ENCODE measurements around the gene EFCAB11.
A peak's percentile ranks its signal among the peaks of the same experiment; 100 is the strongest.

Gene EFCAB11

GRCh38 chr14:89865153-89865552, 89.4 kb downstream of the EFCAB11 start:
- DNase-seq: no peak

- no peak for DNase-seq
Observed at GRCh38 chr14:89862856-89863255, 91.7 kb downstream of the EFCAB11 start.

GRCh38 chr14:89861630-89862029, 92.9 kb downstream of the EFCAB11 start:
- no peak for DNase-seq

DNA sequence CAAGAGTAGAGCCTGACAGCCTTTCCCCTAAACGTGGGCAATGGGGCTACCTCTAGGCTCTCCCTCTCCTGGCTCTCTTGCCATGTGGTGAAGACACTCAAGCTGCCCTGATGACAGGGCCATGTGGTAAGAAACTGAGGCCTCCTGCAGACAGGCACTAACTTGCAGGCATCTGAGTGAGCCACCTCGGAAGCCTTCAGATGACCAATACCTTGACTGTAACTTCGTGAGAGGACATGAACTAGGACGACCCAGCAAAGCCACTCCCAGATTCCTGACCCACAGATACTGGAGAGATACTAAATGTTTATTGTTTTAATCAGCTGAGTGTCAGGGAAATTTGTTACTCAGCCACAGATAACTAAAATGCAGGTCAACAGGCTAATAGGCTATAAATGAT, 96.4 kb downstream of the EFCAB11 start:
- DNase-seq: no peak

- no peak for DNase-seq
Observed at GRCh38 chr14:89856871-89857345, 97.6 kb downstream of the EFCAB11 start.

- no peak for DNase-seq
Observed at GRCh38 chr14:89855961-89856656, 98.4 kb downstream of the EFCAB11 start.

DNA sequence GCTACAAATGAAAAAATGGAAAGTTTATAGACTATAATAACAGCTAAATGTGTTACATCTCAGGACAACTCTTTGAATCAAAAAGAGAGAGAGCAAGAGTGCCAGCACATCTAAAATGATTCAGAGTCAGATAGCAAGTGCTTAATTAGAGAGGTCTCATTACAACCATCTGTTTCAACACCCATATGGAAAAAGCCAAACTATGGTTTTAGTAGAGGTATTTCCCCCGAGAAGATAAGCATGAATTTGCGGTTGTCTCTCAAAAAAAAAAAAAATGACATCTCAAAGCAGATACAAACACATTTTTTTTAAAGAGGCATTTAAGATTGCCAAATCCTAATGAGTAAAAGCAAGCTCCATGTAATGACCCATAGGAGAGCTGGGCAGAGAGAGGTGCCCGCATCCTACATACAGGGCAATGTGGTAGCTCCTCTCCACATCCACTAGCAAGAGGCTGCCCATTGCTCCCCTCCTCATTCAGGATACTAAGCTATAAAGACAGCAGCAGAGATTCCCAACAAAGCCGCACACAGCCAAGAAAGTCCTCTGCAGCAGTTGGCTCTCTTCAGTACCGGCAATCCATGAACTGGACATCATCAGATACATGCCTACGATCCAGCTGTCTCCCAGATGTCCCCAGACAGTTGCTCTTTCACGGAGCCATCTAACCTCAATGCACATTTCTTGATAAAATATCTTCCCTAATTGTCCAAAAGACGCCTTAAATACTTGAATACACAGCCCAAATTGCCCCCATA, 100.4 kb downstream of the EFCAB11 start:
- DNase-seq: peak; percentile 81

- DNase-seq: peak; percentile 25
Observed at GRCh38 chr14:89851106-89851505, 103.4 kb downstream of the EFCAB11 start.

GRCh38 chr14:89849931-89850330, 104.6 kb downstream of the EFCAB11 start:
- DNase-seq: no peak

DNA sequence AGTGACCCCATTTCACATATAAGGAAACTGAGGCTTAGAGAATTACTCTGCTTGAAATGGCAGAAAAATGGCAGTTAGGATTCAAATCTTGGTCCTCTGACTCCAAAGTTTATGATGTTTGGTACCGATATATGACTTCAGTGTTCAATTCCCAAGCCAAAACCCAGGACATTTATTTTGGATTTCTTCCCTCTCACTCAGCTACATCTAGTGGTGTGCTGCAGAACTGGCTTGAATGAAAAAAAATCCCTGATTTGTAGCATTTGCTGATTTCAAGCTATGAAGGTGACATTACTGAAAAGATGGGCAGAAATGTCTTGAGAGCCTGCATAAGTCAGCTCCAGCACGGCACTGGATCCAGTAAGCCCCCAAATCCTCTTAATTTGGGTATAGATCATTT, 106.4 kb downstream of the EFCAB11 start:
- peak; percentile 10 for DNase-seq

GRCh38 chr14:89845346-89845745, 109.2 kb downstream of the EFCAB11 start:
- no peak for DNase-seq

DNA sequence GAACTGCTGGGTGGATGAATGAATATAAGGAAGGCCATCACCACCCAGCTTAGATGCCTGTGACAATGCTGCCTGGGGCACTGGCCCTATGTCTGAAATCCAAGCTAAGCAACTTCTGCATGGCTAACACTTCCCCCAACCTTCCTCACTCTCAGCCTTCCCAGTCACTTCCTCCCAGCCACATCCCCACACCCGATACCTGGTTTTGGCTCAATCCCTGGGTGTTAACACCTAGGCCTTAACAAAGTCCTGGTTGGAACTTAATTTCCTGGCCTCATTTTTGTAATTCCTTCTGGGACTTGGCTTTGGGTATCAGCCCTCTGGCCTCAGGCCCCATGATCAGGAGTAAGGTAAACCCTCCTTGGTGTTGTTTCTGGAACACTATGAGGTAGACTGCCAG, 110.0 kb downstream of the EFCAB11 start:
- DNase-seq: no peak

GRCh38 chr14:89842837-89843236, 111.7 kb downstream of the EFCAB11 start:
- no peak for DNase-seq

DNA sequence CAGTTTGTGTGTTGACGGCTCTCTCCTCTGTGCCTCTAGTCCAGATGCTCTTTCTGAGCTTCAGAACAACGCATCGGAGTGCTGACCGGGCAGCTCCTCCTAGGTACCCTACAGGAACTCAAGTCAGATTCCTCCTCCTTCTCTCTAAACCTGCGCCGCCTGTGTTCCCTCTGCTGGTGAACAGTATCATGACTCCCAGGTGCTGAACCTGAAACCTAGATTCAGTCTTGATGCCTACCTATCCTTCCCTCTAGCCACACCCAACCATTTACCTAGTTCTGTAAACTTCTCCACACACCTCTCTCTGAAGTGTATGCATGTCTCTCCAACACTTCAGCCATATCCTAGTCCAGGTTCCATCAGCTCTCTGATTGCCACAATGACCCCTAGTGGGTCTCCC, 112.7 kb downstream of the EFCAB11 start:
- no peak for DNase-seq

DNA sequence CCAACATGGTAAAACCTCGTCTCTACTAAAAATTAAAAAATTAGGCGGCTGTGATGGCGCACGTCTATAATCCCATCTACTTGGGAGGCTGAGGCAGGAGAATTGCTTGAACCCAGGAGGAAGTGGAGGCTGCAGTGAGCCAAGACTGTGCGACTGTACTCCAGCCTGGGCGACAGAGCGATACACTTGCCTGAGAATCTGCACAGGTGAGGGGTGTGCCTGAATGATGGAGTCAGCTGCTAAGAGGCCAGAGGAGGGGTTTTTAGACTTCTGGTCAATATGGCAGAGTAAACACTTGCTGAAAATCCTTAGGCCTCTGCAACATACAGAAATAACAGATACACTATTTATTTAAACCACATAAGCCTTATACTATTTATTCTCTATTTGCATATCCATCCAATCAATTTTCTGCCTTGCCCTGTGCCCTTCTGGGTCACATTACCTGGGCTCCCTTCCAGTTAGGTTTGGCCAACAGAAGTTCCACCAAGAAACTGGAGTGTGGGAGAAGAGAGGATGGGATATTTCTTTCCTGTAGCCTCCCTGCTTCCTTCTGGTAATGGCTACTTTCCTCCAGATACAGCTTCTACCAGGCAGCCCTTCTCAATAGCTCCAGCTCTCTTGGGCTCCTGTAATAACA, 117.6 kb downstream of the EFCAB11 start:
- no peak for DNase-seq

DNA sequence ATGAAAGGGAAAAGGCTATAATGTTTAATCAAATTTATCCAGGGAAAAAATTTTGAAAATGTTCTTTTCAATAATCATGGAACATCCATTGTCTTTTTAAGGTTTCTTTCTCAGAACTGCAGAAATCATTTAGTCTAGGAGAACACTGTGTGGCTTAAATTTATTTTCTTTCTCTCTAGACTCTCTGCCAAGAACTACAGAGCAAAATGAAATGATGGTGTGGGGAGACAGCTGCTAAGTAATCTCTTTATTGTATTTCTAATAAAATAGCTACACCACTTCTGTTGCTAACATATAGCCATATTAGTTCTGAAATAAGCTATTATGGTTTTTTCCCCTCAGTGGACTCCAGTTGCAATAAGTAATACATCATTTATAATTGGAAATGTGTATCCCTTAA, 120.9 kb downstream of the EFCAB11 start:
- DNase-seq: no peak

DNA sequence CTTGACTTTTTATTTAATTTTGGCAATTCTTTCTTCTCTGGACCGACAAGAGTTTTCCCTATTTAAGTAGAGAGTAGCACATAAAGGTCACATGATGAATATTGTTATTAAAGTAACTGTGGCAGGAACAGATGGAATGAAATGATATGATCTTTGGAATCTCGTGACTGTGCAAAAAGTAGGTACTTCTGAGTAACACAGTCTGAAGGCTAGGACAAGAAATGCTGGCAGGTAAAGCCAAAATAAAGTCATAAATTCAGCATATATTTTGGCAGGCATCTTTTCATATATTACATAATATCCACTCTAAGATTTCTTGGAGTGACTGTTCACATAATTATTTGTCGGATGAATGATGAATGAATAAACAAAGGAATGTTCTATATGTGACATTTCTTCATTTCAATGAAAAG, 121.4 kb downstream of the EFCAB11 start:
- no peak for DNase-seq

GRCh38 chr14:89828471-89829165, 125.9 kb downstream of the EFCAB11 start:
- peak; percentile 53 for DNase-seq

DNA sequence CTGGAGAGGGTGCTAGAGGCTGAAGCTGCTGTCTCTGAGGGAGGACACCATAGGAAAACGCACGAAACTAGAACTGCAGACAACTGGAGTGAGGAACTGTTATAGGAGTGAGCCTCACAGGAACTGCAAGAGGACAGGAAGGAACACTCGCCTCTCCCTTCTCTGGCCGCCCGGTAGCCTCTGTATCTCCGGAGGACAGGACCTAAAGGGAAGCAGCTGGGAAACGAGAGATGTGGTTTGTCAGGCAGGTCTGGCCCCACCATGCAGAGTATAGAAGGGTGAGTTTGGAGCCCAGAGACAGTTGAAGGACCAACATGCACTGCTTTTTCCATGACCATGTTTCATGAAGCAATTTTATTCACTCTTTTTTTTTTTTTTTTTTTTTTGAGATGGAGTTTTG, 127.3 kb downstream of the EFCAB11 start:
- no peak for DNase-seq

- no peak for DNase-seq
Observed at GRCh38 chr14:89826596-89826995, 127.9 kb downstream of the EFCAB11 start.

GRCh38 chr14:89823743-89824142, 130.8 kb downstream of the EFCAB11 start:
- no peak for DNase-seq

DNA sequence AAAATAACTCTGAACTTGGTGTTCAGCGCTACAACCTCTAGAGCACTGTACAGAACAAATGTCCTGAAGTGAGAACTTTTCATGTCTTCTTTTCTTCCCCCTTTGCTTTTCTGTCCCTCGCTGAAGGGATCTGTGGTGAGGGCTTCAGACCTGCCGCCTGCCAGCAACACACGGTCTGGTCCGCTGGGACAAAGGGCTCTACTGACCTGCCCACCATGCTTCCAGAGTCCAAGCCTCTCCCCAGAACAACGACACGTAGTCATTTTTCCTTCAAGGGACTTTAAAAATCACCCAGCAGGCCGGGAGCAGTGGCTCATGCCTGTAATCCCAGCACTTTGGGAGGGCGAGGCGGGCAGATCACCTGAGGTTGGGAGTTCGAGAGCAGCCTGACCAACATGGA, 140.4 kb downstream of the EFCAB11 start:
- DNase-seq: no peak

GRCh38 chr14:89813617-89814031, 140.9 kb downstream of the EFCAB11 start:
- no peak for DNase-seq

Measured in NCI-H1694 treated with DMSO at 0.1 percent for 48 hours (cell line).